Measurements from ENCODE around the gene KHDRBS2.

GRCh38 chr6:61679625-61680024, 606.4 kb downstream of the KHDRBS2 start:
- TF ChIP-seq CTCF (conservative IDR thresholded peaks at IDR 0.05) (no peak), EZH2 (IDR thresholded peaks at IDR 0.05; ENCODE audit: low read depth) (no peak)

Data from PC-9 (cell line).